NCI-H345 treated with DMSO at 0.1 percent for 48 hours (cell line): ENCODE results near the gene ZSCAN22.

Experiments used
- DNase-seq: peaks from one replicate; lab custom pipeline; 2025; ENCODE audit not compliant: unreplicated experiment; lab: John Stamatoyannopoulos, UW

The ZSCAN22 gene

GRCh38 chr19:58350871-58351557 lies 24.2 kb downstream of the ZSCAN22 start:
- no peak for DNase-seq

- no peak for DNase-seq
Measured at GRCh38 chr19:58351558-58351878, 24.7 kb downstream of the ZSCAN22 start.

GRCh38 chr19:58351990-58352755 lies 25.4 kb downstream of the ZSCAN22 start:
- DNase-seq = no peak

GRCh38 chr19:58352760-58353671 lies 26.2 kb downstream of the ZSCAN22 start, which contains the start of gene A1BG:
TSS of gene A1BG (minus strand) at chr19:58353492. CDS start at chr19:58353437, 55 bp downstream.
- DNase-seq = no peak

GRCh38 chr19:58353717-58354477 lies 27.1 kb downstream of the ZSCAN22 start:
- no peak for DNase-seq

GRCh38 chr19:58354478-58355030 lies 27.8 kb downstream of the ZSCAN22 start:
- DNase-seq = no peak

GRCh38 chr19:58355215-58355796 lies 28.5 kb downstream of the ZSCAN22 start:
- no peak for DNase-seq

- DNase-seq = no peak
Measured at GRCh38 chr19:58355908-58356765, 29.3 kb downstream of the ZSCAN22 start.

- DNase-seq = no peak
Measured at GRCh38 chr19:58356766-58357480, 30.1 kb downstream of the ZSCAN22 start.

GRCh38 chr19:58357481-58358145 lies 30.8 kb downstream of the ZSCAN22 start:
- DNase-seq = no peak

- DNase-seq = no peak
Measured at GRCh38 chr19:58361900-58362271, 35.1 kb downstream of the ZSCAN22 start.

GRCh38 chr19:58362272-58362994 lies 35.6 kb downstream of the ZSCAN22 start, which contains the start of gene ZNF497:
TSS of gene ZNF497 (minus strand) at chr19:58362751. CDS start at chr19:58357635, 5,116 bp downstream.
- peak; percentile 88 for DNase-seq

- DNase-seq = no peak
Measured at GRCh38 chr19:58364146-58364545, 37.4 kb downstream of the ZSCAN22 start.

- DNase-seq = no peak
Measured at GRCh38 chr19:58366585-58367430, 40.0 kb downstream of the ZSCAN22 start.

GRCh38 chr19:58367698-58368454 lies 41.1 kb downstream of the ZSCAN22 start:
- DNase-seq = no peak
